ENCODE measurements around the gene PDZD2.
A peak's percentile ranks its signal among the peaks of the same experiment; 100 is the strongest.

DNA sequence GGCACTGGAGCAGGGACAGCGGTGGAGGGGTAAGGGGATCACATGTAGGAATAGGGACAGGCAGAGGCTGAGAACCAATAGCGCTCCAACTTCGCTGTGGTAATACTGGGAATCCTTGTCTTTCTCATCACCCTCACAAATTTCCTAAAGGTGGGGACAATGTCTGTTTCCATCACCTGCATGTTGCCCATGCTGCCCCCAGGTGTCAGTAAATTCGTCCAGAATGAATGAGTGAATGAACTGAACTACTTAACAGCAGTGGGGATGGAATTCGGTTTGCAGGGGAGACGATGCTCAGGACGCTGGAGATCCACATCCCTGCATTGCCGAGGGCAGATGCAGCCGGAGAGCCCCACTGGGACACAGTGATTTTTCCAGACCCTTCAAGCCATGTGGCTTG lies 129.9 kb downstream of the PDZD2 start:
- TF ChIP-seq, protein P1, sequence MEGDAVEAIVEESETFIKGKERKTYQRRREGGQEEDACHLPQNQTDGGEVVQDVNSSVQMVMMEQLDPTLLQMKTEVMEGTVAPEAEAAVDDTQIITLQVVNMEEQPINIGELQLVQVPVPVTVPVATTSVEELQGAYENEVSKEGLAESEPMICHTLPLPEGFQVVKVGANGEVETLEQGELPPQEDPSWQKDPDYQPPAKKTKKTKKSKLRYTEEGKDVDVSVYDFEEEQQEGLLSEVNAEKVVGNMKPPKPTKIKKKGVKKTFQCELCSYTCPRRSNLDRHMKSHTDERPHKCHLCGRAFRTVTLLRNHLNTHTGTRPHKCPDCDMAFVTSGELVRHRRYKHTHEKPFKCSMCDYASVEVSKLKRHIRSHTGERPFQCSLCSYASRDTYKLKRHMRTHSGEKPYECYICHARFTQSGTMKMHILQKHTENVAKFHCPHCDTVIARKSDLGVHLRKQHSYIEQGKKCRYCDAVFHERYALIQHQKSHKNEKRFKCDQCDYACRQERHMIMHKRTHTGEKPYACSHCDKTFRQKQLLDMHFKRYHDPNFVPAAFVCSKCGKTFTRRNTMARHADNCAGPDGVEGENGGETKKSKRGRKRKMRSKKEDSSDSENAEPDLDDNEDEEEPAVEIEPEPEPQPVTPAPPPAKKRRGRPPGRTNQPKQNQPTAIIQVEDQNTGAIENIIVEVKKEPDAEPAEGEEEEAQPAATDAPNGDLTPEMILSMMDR (IDR thresholded peaks at IDR 0.05), result peak; percentile 13; the same call in 1 of the 2 replicates
- no peak for TF ChIP-seq ZFX (IDR thresholded peaks at IDR 0.05; ENCODE audit: borderline replicate concordance)

Measured in 22Rv1 (cell line).